Measurements from ENCODE around the gene NFIC.

Gene NFIC

GRCh38 chr19:3458229-3459088 lies 92.1 kb downstream of the NFIC start:
- no peaks in the 10 kb centered on the region for H3K9me3 ChIP-seq (ENCODE audit: severe bottlenecking)
- no peak overlapping the region for H3K4me3 ChIP-seq (ENCODE audit: low read depth, low read length)
- no peaks in the 10 kb centered on the region for H3K27me3 ChIP-seq (ENCODE audit: insufficient read depth, low read depth, severe bottlenecking)
- TF ChIP-seq CTCF (IDR thresholded peaks at IDR 0.05; ENCODE audit: low read depth, low read length): no peak
- DNase-seq: no peak
- H3K27ac ChIP-seq: no peak overlapping the region
- H3K36me3 ChIP-seq: peaks cover 26% of the 10 kb centered on the region

DNA sequence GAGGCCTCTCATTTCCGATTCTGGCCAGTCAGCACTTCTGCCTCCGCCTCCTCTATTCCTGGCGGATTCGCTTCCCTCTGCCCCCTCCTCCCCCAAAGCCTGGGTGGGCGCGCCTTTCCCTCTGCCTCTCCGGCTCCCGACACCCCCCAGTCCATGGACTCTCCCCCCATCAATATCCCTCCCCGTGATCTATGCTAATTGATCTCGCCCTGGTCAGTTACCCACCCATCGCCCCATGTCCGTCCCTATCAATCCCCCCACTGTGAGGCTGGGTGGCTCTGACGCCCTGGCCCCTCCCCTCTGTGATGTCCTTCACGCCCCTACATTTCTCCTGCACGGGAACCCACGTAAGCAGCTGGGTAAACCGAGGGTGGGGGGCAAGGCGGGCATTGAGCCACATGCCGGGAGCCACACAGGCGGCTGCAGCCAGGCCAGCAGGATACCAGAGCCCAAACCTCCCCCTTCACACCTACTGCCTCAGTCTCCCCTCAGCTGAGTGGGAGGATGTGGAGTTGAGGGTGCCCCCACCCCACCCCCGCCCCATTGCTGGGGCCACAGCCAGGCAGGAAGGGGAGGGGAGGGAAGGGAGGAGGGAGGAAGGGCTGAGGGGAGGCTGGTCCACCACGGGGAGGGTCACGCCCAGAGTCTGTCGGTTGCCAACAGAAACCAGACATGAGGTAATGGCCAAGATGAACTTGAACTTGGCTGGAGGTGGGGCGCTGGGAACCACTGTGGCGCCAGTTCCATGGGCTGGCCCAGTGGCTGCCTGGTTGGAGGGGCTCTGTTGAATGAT lies 92.9 kb downstream of the NFIC start:
- Histone ChIP-seq H3K4me3 (ENCODE audit: low read depth, low read length) (no peak overlapping the region), H3K27me3 (ENCODE audit: insufficient read depth, low read depth, severe bottlenecking) (no peaks in the 10 kb centered on the region), H3K9me3 (ENCODE audit: severe bottlenecking) (no peaks in the 10 kb centered on the region), H3K27ac (no peak overlapping the region), H3K36me3 (peaks cover 23% of the 10 kb centered on the region)
- TF ChIP-seq CTCF (IDR thresholded peaks at IDR 0.05; ENCODE audit: low read depth, low read length): no peak
- DNase-seq: no peak

GRCh38 chr19:3459965-3460582 lies 93.7 kb downstream of the NFIC start:
- Histone ChIP-seq H3K9me3 (ENCODE audit: severe bottlenecking) (no peaks in the 10 kb centered on the region), H3K27ac (no peak overlapping the region), H3K4me3 (ENCODE audit: low read depth, low read length) (no peak overlapping the region), H3K36me3 (peaks cover 16% of the 10 kb centered on the region), H3K27me3 (ENCODE audit: insufficient read depth, low read depth, severe bottlenecking) (no peaks in the 10 kb centered on the region)
- DNase-seq: no peak
- no peak for TF ChIP-seq CTCF (IDR thresholded peaks at IDR 0.05; ENCODE audit: low read depth, low read length)

DNA sequence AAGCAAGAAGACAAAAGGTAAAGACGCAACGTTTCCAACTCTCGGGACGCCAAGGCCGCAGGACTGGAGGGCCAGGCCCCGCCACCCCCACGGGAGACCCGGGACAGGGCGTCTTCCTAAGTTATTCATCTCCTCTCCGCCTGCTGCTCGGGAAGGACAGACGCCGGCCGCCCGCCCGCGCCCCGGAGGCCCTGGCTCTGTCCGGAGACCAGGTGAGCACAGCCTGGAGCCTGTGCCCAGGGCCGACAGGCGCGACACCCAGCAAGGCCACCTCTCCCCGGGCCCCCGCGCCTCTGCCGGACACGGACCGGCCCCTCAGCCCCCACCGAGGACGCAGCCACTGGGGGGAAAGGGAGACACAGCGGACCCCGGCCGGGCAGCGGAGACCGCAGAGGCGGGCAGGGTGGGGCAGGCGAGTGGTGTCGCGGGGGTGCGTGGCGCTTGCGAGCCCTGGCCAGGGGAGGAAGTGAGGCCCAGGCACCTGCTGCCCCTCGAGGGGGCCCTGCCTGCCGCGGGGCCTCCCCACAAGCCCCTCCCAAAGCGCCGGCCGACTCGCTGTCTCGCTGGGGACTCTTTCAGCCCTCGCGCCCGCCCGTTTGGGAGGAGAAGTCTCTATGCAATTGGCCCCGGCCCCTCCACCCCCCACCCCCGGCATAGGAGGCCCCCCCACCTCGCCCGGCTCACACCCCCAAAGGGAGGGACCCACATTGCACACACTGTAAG lies 96.8 kb downstream of the NFIC start:
- no peak overlapping the region for H3K27ac ChIP-seq
- H3K36me3 ChIP-seq: peaks cover 7% of the 10 kb centered on the region
- H3K4me3 ChIP-seq (ENCODE audit: low read depth, low read length): no peak overlapping the region
- no peaks in the 10 kb centered on the region for H3K27me3 ChIP-seq (ENCODE audit: insufficient read depth, low read depth, severe bottlenecking)
- H3K9me3 ChIP-seq (ENCODE audit: severe bottlenecking): no peaks in the 10 kb centered on the region
- no peak for DNase-seq
- no peak for TF ChIP-seq CTCF (IDR thresholded peaks at IDR 0.05; ENCODE audit: low read depth, low read length)

DNA sequence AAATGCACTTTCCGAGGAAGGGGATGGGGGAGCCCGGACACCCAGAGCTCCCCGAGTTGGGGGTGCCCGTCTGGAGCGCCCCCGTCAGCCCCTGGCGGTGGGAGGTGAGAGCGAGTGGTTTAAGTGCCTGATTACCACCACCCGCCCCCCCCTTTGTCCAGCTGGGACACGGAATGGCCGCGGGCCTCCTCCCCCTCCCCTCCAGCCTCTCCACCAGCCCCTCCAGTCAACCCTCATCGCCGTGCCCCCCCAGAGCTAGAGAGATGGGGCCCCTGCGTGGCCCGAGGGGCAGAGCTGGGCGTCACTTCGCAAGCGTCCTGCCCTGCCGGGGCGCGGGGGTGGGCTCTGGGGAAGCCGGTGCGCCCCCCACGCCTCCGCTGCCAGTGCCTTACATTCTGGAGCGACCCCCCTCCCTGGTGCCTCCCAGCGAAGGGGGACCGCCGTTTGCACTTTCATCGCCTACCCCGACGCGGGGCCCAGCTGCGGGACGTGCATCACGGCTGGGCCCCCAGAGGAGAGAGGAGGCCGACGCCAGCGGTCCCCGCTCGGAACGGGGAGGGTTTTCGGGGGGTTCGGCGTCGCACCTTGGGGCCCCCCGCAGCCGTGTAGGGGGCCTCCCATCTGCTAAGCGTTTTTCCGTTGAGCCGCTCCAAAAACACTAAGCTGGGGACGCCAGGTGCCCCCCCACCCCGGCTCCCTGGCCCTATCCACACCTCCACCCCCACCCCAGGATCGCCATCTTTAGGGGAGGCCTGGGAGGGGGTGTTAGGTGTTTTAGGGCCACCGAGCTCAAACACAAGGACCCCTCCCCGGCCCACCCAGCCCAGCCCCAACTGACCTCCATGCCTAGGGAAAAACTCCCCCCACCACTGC lies 97.6 kb downstream of the NFIC start:
- Histone ChIP-seq H3K9me3 (ENCODE audit: severe bottlenecking) (no peaks in the 10 kb centered on the region), H3K27ac (no peak overlapping the region), H3K36me3 (peaks cover 7% of the 10 kb centered on the region), H3K4me3 (ENCODE audit: low read depth, low read length) (no peak overlapping the region), H3K27me3 (ENCODE audit: insufficient read depth, low read depth, severe bottlenecking) (no peaks in the 10 kb centered on the region)
- DNase-seq: no peak
- TF ChIP-seq CTCF (IDR thresholded peaks at IDR 0.05; ENCODE audit: low read depth, low read length): no peak

Measured in WERI-Rb-1 (cell line).